CD8-positive, alpha-beta memory T cell (primary cell): Measurements from ENCODE around the gene MYH11. TPM values are rescaled to one million over a fixed set of nuclear protein-coding genes. Genes with fewer than 3 reads are reported as not detected.
A peak's percentile ranks its signal among the peaks of the same experiment; 100 is the strongest.
"Not testable (repeated sequence)": the region's sequence is repeated elsewhere in the genome, so short reads cannot be mapped to it uniquely, and the experiment has no call there.

ENCODE experiments used
- CTCF ChIA-PET: fragments of 350-600 bp; sonication (Branson Sonifier 250); formaldehyde crosslinking; loops from one replicate; lab custom pipeline; 2021; ENCODE audit warnings: antibody characterized with exemption; lab: Charles Lee
- POLR2A ChIA-PET: fragments of 350-600 bp; sonication (Branson Sonifier 250); formaldehyde crosslinking; loops from one replicate; lab custom pipeline; 2021; ENCODE audit warnings: antibody characterized with exemption; lab: Charles Lee
- DNase-seq, 5 donors: peaks; one replicate each; pipeline versions ENCODE4 v3.0.0 to v3.0.0-alpha.2; 2020 to 2022; ENCODE audit warnings: mixed read lengths in 1 of 5
- H3K27ac ChIP-seq: one replicate; pipeline ENCODE4 v1.7.0; 2013; ENCODE audit warnings: low read depth, mild to moderate bottlenecking, low read length, moderate library complexity
- H3K27me3 ChIP-seq: 2 replicates; pipeline ENCODE4 v1.7.0; 2013; ENCODE audit warnings: low read length, mild to moderate bottlenecking; ENCODE audit not compliant: insufficient read depth, poor library complexity, severe bottlenecking
- H3K36me3 ChIP-seq: 2 replicates; pipeline ENCODE4 v1.7.0; 2013; ENCODE audit warnings: mild to moderate bottlenecking, low read length, moderate library complexity; ENCODE audit not compliant: insufficient read depth
- H3K4me1 ChIP-seq: 2 replicates; pipeline ENCODE4 v1.7.0; 2013; ENCODE audit warnings: mild to moderate bottlenecking, low read length, moderate library complexity; ENCODE audit not compliant: insufficient read depth
- H3K4me3 ChIP-seq: 2 replicates; pipeline ENCODE4 v1.7.0; 2013; ENCODE audit warnings: mild to moderate bottlenecking, low read length
- H3K9me3 ChIP-seq: 2 replicates; pipeline ENCODE4 v1.7.0; 2013; ENCODE audit warnings: mild to moderate bottlenecking, low read length
- H3K27ac Mint-ChIP-seq, 8 donors: one replicate each; pipeline ENCODE4 v1.8.0; 2020 to 2021; ENCODE audit warnings: mixed read lengths in 8 of 8, mild to moderate bottlenecking in 6 of 8, inconsistent platforms in 3 of 8, moderate library complexity in 3 of 8
- H3K27me3 Mint-ChIP-seq, 2 donors: one replicate each; pipeline ENCODE4 v1.8.0; 2020 to 2021; ENCODE audit warnings: mixed read lengths in 2 of 2, mild to moderate bottlenecking in 1 of 2, moderate library complexity in 1 of 2
- H3K36me3 Mint-ChIP-seq, 3 donors: one replicate each; pipeline ENCODE4 v1.8.0; 2020 to 2021; ENCODE audit warnings: mixed read lengths in 3 of 3, inconsistent platforms in 1 of 3, mild to moderate bottlenecking in 1 of 3
- H3K4me1 Mint-ChIP-seq, 3 donors: one replicate each; pipeline ENCODE4 v1.8.0; 2020 to 2021; ENCODE audit warnings: mixed read lengths in 3 of 3, inconsistent platforms in 1 of 3, mild to moderate bottlenecking in 1 of 3
- H3K4me3 Mint-ChIP-seq, 7 donors: one replicate each; pipeline ENCODE4 v1.8.0; 2020 to 2021; ENCODE audit warnings: mixed read lengths in 7 of 7, mild to moderate bottlenecking in 6 of 7, moderate library complexity in 4 of 7, inconsistent platforms in 2 of 7
- H3K9me3 Mint-ChIP-seq, 5 donors: one replicate each; pipeline ENCODE4 v1.8.0; 2020 to 2022; ENCODE audit warnings: mixed read lengths in 5 of 5, mild to moderate bottlenecking in 3 of 5, moderate library complexity in 2 of 5, inconsistent platforms in 1 of 5
- polyA plus RNA-seq: library from polyadenylated mRNA; unstranded; fragments of 300-500 nt; fragmentation: Illumina TruSeq; gene quantifications from one replicate; pipeline ENCODE4 v1.2.3, GENCODE V29; 2021
- total RNA-seq, 2 experiments: library from RNA; stranded (reverse); gene quantifications; one replicate each; pipeline ENCODE4 v1.2.3, GENCODE V29; 2021

The MYH11 gene
- total and polyA plus RNA-seq, 3 experiments from 2014 or later, result 1.1 TPM; not detected in 2

- H3K27ac ChIP-seq, result no peak overlapping the region
- POLR2A ChIA-PET, result no interaction called here
- Mint-ChIP-seq H3K4me3 (no peak overlapping the region), H3K27me3 (peaks cover 5 to 9% of the 10 kb centered on the region in 2 donors), H3K27ac (no peak overlapping the region), H3K4me1 (no peaks in the 10 kb centered on the region), H3K36me3 (peaks cover 0 to 8% (median 0%) of the 10 kb centered on the region in 3 donors), H3K9me3 (peaks cover 4 to 12% (median 9%) of the 10 kb centered on the region in 5 donors)
- CTCF ChIA-PET, result interaction anchor here (1.2 to 2.1 kb wide), 2 partner anchors 31 to 335 kb away, joined by 3 to 5 read pairs; no protein-coding TSS in a partner anchor
- no peak for DNase-seq
- H3K4me3 ChIP-seq, result no peak overlapping the region
- H3K36me3 ChIP-seq, result no peaks in the 10 kb centered on the region
- no peaks in the 10 kb centered on the region for H3K9me3 ChIP-seq
- no peaks in the 10 kb centered on the region for H3K4me1 ChIP-seq
- no peaks in the 10 kb centered on the region for H3K27me3 ChIP-seq
Measured at GRCh38 chr16:15792563-15792971, 64.3 kb downstream of the MYH11 start.

GRCh38 chr16:15790458-15790857 is 66.4 kb downstream of the MYH11 start:
- no peak for DNase-seq
- Mint-ChIP-seq H3K27me3 (peaks cover 0 to 3% of the 10 kb centered on the region in 2 donors), H3K27ac (no peak overlapping the region), H3K4me3 (no peak overlapping the region), H3K36me3 (no peaks in the 10 kb centered on the region), H3K4me1 (no peaks in the 10 kb centered on the region), H3K9me3 (no peaks in the 10 kb centered on the region)
- H3K36me3 ChIP-seq, result no peaks in the 10 kb centered on the region
- ChIA-PET POLR2A (no interaction called here), CTCF (interaction anchor here (0.7 to 1.1 kb wide), 2 partner anchors 31 to 104 kb away, joined by 3 read pairs; no protein-coding TSS in a partner anchor)
- no peaks in the 10 kb centered on the region for H3K27me3 ChIP-seq
- no peaks in the 10 kb centered on the region for H3K9me3 ChIP-seq
- H3K4me3 ChIP-seq, result no peak overlapping the region
- no peaks in the 10 kb centered on the region for H3K4me1 ChIP-seq
- no peak overlapping the region for H3K27ac ChIP-seq

GRCh38 chr16:15789816-15790215 is 67.0 kb downstream of the MYH11 start:
- H3K27ac Mint-ChIP-seq, H3K27ac ChIP-seq, H3K4me1 ChIP-seq, H3K4me3 Mint-ChIP-seq, H3K9me3 Mint-ChIP-seq, H3K4me3 ChIP-seq, DNase-seq, H3K4me1 Mint-ChIP-seq, H3K9me3 ChIP-seq, H3K27me3 Mint-ChIP-seq, H3K36me3 ChIP-seq, H3K27me3 ChIP-seq, H3K36me3 Mint-ChIP-seq: not testable (repeated sequence)
- ChIA-PET POLR2A (interaction anchor here (0.7 kb wide), 1 partner anchor 16 kb away, joined by 4 read pairs; no protein-coding TSS in a partner anchor), CTCF (interaction anchor here (1.1 kb wide), 1 partner anchor 32 kb away, joined by 3 read pairs; no protein-coding TSS in a partner anchor)

- H3K4me1 Mint-ChIP-seq, result no peaks in the 10 kb centered on the region
- Histone ChIP-seq H3K9me3 (no peaks in the 10 kb centered on the region), H3K27me3 (no peaks in the 10 kb centered on the region), H3K36me3 (no peaks in the 10 kb centered on the region), H3K27ac (no peak overlapping the region), H3K4me1 (no peaks in the 10 kb centered on the region), H3K4me3 (no peak overlapping the region)
- ChIA-PET CTCF (no interaction called here), POLR2A (no interaction called here)
- no peaks in the 10 kb centered on the region for H3K9me3 Mint-ChIP-seq
- H3K36me3 Mint-ChIP-seq, result no peaks in the 10 kb centered on the region
- no peak overlapping the region for H3K4me3 Mint-ChIP-seq
- no peak for DNase-seq
- peaks cover 0 to 2% of the 10 kb centered on the region in 2 donors for H3K27me3 Mint-ChIP-seq
- no peak overlapping the region for H3K27ac Mint-ChIP-seq
Measured at GRCh38 chr16:15788846-15789239, 68.0 kb downstream of the MYH11 start.

- CTCF ChIA-PET, result no interaction called here
- Mint-ChIP-seq H3K4me1 (no peaks in the 10 kb centered on the region), H3K4me3 (no peak overlapping the region), H3K27ac (no peak overlapping the region), H3K27me3 (peaks cover 0 to 2% of the 10 kb centered on the region in 2 donors), H3K9me3 (no peaks in the 10 kb centered on the region), H3K36me3 (no peaks in the 10 kb centered on the region)
- Histone ChIP-seq H3K4me3 (no peak overlapping the region), H3K27ac (no peak overlapping the region), H3K4me1 (no peaks in the 10 kb centered on the region), H3K9me3 (no peaks in the 10 kb centered on the region), H3K27me3 (no peaks in the 10 kb centered on the region), H3K36me3 (no peaks in the 10 kb centered on the region)
- DNase-seq, result no peak
- POLR2A ChIA-PET, result no interaction called here
Measured at GRCh38 chr16:15786501-15786900, 70.3 kb downstream of the MYH11 start.

GRCh38 chr16:15785386-15786059 is 71.3 kb downstream of the MYH11 start:
- ChIA-PET CTCF (no interaction called here), POLR2A (no interaction called here)
- Mint-ChIP-seq H3K27ac (no peak overlapping the region), H3K4me3 (no peak overlapping the region), H3K27me3 (peaks cover 0 to 3% of the 10 kb centered on the region in 2 donors), H3K4me1 (no peaks in the 10 kb centered on the region), H3K36me3 (no peaks in the 10 kb centered on the region), H3K9me3 (no peaks in the 10 kb centered on the region)
- no peak overlapping the region for H3K4me3 ChIP-seq
- no peaks in the 10 kb centered on the region for H3K36me3 ChIP-seq
- no peaks in the 10 kb centered on the region for H3K27me3 ChIP-seq
- no peaks in the 10 kb centered on the region for H3K9me3 ChIP-seq
- DNase-seq, result no peak
- no peak overlapping the region for H3K27ac ChIP-seq
- H3K4me1 ChIP-seq, result no peaks in the 10 kb centered on the region

- CTCF ChIA-PET, result no interaction called here
- H3K27ac Mint-ChIP-seq, result no peak overlapping the region
- POLR2A ChIA-PET, result no interaction called here
- no peaks in the 10 kb centered on the region for H3K27me3 ChIP-seq
- H3K4me1 Mint-ChIP-seq, result no peaks in the 10 kb centered on the region
- no peak overlapping the region for H3K4me3 ChIP-seq
- no peaks in the 10 kb centered on the region for H3K9me3 Mint-ChIP-seq
- H3K27me3 Mint-ChIP-seq, result peaks cover 0 to 3% of the 10 kb centered on the region in 2 donors
- no peaks in the 10 kb centered on the region for H3K9me3 ChIP-seq
- no peaks in the 10 kb centered on the region for H3K36me3 ChIP-seq
- no peak overlapping the region for H3K4me3 Mint-ChIP-seq
- DNase-seq, result no peak
- no peaks in the 10 kb centered on the region for H3K36me3 Mint-ChIP-seq
- no peaks in the 10 kb centered on the region for H3K4me1 ChIP-seq
- no peak overlapping the region for H3K27ac ChIP-seq
Measured at GRCh38 chr16:15783985-15784384, 72.8 kb downstream of the MYH11 start.

- no peak overlapping the region for H3K4me3 ChIP-seq
- H3K4me1 ChIP-seq, result no peaks in the 10 kb centered on the region
- Mint-ChIP-seq H3K4me3 (no peak overlapping the region), H3K36me3 (no peaks in the 10 kb centered on the region), H3K27me3 (peaks cover 1 to 6% of the 10 kb centered on the region in 2 donors), H3K27ac (peak overlapping the region in 1 of 8 donors; percentile 54), H3K9me3 (no peaks in the 10 kb centered on the region), H3K4me1 (no peaks in the 10 kb centered on the region)
- H3K36me3 ChIP-seq, result no peaks in the 10 kb centered on the region
- CTCF ChIA-PET, result interaction anchor here (1.1 to 1.2 kb wide), 2 partner anchors 9 to 10 kb away, joined by 3 read pairs; no protein-coding TSS in a partner anchor
- no peaks in the 10 kb centered on the region for H3K9me3 ChIP-seq
- no peak overlapping the region for H3K27ac ChIP-seq
- H3K27me3 ChIP-seq, result no peaks in the 10 kb centered on the region
- no peak for DNase-seq
- POLR2A ChIA-PET, result no interaction called here
Measured at GRCh38 chr16:15782573-15783365, 74.1 kb downstream of the MYH11 start.
